Endometrial microvascular endothelial cells (primary cell): ENCODE results near the gene TMEM205. TPM values are rescaled to one million over a fixed set of nuclear protein-coding genes. Genes with fewer than 3 reads are reported as not detected.
"Not testable (repeated sequence)": the region's sequence is repeated elsewhere in the genome, so short reads cannot be mapped to it uniquely, and the experiment has no call there.

ENCODE experiments used
- in situ Hi-C: cut with HindIII; loops from 2 replicates; pipeline ENCODE4 v1.10.0; 2017; ENCODE audit warnings: low sequenced_read_pairs, low pct_unique_long_range_greater_than_20kb; ENCODE audit errors: inconsistent ontology term
- total RNA-seq: library from RNA; depleted of rRNA; stranded (reverse); fragments of >200 nt; gene quantifications from one replicate; pipeline ENCODE4 v1.2.3, GENCODE V29; 2015; ENCODE audit errors: inconsistent ontology term

The TMEM205 gene
- total RNA-seq, 1 donor from 2014 or later = 227 TPM

DNA sequence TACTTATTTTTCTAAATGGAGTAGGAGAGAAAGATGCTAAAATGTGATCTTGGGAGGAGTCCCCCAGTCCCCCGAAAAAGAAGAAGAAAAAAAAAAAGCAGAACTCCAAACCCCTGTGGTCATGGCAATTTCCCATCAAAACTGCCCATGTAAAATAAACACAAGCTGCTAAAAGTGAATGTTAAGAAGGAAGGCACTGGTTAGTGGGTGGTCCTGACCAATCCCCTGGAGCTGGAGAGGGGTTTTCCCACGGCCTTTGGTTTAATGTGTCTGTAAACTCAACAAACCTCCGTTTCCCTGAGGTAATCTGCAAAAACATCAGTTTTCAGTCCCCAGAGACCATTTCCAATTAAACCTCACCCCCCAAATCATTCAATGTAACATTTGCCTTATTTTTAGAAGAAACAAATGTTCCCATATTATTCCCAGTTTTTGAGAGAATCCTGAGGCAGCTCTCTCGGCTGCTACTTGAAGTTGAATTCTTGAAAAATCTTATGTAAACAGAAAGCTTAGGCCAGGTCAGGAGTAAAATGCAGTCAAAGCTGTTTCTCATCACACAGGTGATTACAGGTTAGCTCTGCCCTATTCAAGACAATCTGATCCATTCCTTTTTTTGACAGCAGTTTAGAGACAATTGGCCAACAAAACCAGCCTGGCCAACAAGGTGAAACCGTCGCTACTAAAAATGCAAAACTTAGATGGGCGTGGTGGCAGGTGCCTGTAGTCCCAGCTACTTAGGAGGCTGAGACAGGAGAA, 23.6 kb downstream of the TMEM205 start:
- in situ Hi-C loops = no loop called here

DNA sequence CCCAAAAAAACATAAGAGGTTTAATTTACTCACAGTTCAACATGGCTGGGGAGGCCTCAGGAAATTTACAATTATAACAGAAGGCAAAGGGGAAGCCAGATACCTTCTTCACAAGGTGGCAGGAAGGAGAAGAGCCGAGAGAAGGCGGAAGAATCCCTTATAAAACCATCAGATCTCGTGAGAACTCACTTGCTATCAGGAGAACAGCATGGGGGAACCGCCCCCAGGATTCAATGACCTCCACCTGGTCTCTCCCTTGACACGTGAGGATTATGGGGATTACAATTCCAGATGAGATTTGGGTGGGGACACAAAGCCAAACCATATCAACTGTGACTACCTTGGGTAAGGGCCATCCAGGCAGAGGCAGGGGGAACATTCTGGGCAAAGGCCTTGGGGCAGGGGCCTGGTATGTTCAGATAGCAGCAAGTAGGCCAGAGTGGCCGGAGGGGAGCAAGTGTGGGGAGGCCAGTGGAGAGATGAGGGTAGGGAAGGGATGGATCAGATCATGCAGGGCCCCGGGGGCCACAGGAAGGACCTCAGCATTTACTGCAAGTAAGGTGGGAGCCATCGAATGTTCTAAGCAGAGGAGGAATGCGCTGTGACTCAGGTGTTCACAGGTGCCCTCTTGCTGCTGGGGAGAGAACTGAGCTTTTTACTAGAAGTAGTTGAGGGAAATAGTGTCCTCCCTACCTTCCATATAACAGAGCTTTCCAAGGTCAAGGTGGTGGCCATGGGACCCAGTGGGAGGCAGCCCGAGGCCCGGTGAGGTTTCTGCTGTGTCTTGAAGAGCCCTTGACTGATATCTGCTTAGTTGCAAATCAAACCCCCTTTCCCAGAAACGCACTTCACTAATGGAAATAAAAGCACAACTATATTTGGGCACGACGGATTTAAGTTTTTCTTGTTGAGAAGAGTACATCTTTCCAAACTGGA, 24.6 kb downstream of the TMEM205 start:
- in situ Hi-C loops = no loop called here

DNA sequence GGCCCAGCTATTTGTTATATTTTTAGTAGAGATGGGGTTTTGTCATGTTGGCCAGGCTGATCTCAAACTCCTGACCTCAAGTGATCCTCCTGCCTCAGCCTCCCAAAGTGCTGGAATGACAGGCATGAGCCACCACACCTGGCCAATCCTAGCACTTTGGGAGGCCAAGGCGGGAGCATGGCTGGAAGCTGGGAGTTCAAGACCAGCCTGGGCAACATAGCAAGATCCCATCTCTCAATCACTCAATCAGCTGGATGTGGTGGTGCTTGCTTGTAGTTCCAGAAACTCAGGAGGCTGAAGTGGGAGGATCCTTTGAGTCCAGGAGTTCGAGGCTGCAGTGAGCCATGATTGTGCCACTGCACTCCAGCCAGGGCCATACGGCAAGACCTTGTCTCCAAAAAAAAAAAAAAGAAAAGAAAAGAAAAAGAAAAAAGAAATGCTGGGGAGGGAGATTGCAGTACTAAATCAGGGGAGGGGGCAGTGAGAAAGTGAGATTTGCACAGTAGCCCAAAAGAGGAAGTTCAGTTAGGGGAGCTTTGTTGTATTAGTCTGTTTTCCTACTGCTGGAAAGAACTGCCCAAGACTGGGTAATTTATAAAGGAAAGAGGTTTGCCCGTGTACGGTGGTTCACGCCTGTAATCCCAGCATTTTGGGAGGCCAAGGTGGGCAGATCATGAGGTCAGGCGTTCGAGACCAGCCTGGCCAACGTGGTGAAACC, 25.6 kb downstream of the TMEM205 start:
- in situ Hi-C loops = not testable (repeated sequence)

DNA sequence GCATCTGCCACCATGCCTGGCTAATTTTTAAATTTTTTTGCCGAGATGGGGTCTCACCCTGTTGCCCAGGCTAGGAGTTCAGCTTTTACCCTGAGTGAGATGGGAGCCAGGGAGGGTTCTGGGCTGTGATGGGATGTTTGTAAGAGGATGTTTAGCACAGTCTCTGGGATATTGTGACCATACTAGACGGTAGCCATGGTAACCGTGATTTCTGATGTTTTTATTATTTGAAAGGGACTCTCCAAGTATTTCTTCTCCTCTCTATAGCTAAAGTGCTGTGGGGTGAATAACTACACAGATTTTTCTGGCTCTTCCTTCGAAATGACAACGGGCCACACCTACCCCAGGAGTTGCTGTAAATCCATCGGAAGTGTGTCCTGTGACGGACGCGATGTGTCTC, 39.7 kb downstream of the TMEM205 start:
- in situ Hi-C loops = no loop called here

DNA sequence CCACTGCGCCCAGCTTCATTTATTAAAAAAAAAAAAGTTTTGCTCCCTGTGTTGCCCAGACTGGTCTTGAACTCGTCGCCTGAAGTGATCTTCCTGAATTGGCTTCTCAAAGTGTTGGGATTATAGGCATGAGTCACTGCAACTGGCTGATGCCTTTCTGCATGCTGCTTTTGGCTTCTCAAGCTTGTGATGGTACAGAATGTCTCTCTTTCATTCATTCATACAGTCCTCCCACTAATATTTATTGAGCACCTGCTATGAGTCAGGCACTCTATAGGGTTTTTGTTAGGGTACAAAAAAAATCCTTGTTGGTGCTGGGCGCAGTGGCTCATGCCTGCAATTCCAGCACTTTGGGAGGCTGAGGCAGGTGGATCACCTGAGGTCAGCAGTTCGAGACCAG, 41.1 kb downstream of the TMEM205 start:
- in situ Hi-C loops = no loop called here

DNA sequence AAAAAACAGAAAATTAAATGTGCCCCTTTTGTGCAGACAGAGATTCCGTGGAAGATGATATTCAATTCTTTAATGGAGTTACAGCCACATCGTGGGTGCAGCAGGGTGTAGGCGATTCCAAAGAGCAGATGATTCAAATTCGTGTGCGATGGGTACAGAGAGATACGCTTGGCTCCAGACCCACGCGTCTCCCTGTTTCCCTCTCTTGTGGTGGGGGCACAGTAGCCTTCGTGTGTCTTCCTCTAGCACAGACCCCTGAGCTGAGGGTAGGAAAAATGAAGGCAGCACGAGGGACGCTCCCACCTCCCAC, 45.3 kb downstream of the TMEM205 start:
- in situ Hi-C loops = no loop called here

DNA sequence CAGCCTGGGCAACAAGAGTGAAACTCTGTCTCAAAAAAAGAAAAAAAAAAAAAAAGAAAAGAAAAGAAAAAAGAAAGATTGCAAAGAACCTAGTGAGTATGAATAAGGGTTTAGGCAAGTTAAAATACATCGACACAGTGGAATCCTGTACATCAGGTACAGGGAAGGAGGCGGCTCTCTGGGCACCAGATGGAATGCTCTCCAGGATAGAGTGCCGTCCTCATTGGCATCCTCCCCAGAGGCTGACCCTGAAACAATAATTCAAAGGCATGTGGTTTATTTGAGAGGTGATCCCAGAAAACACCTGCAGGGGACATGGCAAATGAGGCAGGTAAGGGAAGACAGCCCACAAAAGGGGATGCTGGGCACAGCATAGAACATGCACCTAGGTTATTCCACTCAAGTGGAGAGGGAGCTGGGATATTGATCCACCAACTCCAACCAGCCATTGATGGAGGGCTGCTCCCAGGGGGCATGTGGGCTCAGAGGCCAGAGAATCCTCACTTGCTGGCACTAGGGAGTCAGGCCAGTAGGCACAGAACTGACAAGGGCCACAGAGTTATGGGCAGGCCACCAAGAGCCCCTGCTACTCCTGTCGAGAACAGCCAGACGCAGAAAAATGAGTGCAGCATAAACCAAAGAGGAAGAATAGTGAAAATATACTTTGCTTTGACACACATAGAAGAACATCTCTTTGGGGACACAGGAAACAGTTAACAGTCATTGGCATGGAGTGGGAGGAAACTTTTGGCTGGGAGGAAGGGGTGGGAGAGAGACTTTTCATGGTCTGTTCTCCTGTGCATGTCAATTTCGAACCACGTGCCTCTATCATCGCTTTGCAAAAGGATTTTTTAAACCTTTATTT, 45.9 kb downstream of the TMEM205 start:
- in situ Hi-C loops = no loop called here

DNA sequence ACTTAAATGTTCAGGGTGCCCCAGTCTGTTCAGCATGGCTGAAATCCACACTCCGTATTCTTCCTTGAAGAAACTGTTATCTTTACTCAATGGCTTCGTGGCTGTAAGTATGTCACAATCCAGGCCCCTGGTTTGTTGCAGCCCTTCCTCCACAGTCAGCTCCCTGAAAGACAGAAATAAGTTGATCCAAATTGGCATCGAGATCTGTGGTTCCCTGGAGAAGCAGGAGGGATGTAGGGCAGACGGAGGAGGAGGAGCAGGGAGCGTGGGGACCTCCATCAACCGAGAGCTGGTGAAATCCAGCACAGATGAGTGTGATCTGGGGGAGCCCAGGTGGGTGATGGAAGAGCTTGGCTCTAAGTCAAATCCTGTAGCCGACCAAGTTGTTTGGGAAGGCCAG, 49.8 kb downstream of the TMEM205 start:
- in situ Hi-C loops = no loop called here

DNA sequence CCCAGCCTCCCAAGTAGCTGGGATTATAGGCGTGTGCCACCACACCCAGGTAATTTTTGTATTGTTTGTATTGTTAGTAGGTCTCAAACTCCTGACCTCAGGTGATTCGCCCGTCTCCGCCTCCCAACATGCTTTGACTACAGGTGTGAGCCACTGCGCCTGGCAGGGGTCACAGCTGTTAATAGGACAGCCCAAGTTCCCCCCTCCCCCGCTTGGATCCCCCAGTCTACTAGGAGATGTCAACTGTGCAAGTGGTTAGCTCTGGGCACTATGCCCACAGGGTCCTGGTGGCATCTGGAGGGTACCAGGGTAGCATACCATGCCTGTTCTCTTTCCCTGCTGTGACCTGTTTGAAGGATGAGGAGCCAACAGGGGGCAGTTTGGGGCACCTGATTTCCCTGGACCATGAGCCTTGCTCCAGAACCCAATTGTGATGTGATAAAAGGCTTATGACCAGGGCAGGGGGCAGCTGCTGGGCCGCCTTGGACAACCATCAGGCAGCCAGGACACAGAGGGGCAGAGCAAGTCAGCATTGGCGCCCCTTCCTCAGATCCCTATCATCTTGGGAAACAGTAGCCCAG, 50.3 kb downstream of the TMEM205 start, which contains the start of gene TSPAN16:
TSPAN16 (plus strand) TSS at position 496 of the 581 bp plus-strand sequence. CDS start 138 bp downstream, outside the sequence.
- in situ Hi-C loops = no loop called here

DNA sequence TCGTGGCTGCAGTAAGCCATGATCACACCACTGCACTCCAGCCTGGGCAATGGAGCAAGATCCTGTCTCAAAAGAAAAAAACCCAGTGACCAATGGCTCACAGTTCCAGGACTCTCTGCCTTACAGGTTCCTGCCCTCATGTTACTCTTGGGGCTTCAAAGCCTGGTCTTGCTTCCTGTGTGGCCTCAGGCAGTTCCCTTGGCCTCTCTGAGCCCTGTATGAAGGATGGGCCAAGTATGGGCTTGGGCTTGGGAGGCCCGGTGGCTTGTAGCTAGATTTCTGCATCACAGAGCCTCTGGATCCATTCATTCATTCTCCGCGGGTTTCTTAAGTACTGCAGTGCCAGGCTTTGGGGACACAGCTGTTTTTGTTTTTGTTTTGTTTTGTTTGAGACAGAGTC, 50.9 kb downstream of the TMEM205 start:
- in situ Hi-C loops = no loop called here

DNA sequence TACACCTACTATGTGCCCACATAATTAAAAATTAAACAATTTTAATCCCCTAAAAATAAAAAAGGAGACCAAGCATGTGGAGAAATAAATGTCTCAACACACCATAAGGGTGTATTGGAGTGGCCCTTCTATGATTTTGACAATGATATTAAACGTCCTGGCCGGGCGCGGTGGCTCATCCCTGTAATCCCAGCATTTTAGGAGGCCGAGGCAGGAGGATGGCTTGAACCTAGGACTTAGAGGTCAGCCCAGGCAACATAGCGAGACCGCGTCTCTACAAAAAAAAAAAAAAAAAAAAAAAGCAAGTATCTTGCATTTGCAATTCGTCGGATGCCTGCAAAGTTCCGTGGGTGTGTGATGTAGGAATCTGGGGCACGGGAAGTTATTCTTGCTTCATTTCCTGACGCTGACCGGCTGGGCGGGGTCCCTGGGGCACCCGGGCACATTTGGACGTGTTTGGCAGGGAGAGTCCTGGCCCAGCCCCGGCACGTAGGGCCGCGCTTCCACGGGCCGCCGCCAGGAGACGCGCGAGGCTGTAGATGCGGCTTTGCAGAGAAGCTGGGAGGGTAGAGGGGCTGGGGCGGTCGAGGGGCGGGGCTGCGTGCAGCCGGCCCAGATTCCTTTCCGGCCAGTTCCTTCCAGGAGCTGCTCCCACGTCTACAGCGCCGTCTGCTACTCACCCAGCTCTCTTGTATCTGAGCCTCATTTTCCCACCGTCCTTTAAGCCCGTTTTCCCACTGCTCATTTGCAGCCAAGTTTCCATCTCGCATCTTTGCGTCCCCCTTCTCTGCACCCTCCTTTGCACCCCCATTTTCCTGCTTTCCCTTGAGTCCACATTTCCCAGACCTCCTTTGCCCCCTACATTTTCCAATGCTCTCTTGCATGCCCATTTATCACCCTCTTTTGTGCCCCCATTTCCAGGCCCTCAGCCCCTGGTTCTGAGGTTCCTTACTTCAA, 52.4 kb downstream of the TMEM205 start:
- in situ Hi-C loops = no loop called here

Other genes with a start within 250 kb of the TMEM205 start
- 72.9 TPM for gene SPC24, start 190.5 kb downstream of the TMEM205 start, total RNA-seq
- 85.2 TPM for gene KANK2, start 148.7 kb downstream of the TMEM205 start, total RNA-seq
- gene ANGPTL8, start 106.6 kb downstream of the TMEM205 start, total RNA-seq = not detected
- gene DOCK6, start 83.7 kb downstream of the TMEM205 start, total RNA-seq = 78.6 TPM
- not detected for gene TSPAN16, start 50.1 kb downstream of the TMEM205 start, total RNA-seq
- 47.8 TPM for gene RAB3D, start 6.6 kb downstream of the TMEM205 start, total RNA-seq
- 34.7 TPM for gene CCDC159, start 251 bp upstream of the TMEM205 start, total RNA-seq
- gene PLPPR2, start 9.2 kb upstream of the TMEM205 start, total RNA-seq = 17.7 TPM
- gene SWSAP1, start 28.4 kb upstream of the TMEM205 start, total RNA-seq = 1.9 TPM
- gene EPOR, start 38.0 kb upstream of the TMEM205 start, total RNA-seq = 6.4 TPM
- gene RGL3, start 73.0 kb upstream of the TMEM205 start, total RNA-seq = not detected
- gene ODAD3, start 88.9 kb upstream of the TMEM205 start, total RNA-seq = not detected
- gene PRKCSH, start 89.4 kb upstream of the TMEM205 start, total RNA-seq = 261 TPM
- 7.3 TPM for gene ELAVL3, start 134.8 kb upstream of the TMEM205 start, total RNA-seq
- 4.6 TPM for gene ZNF653, start 159.6 kb upstream of the TMEM205 start, total RNA-seq
- gene ECSIT, start 182.9 kb upstream of the TMEM205 start, total RNA-seq = 53.1 TPM
- gene CNN1, start 192.6 kb upstream of the TMEM205 start, total RNA-seq = 0.46 TPM
- gene ELOF1, start 213.0 kb upstream of the TMEM205 start, total RNA-seq = 35.2 TPM
- not detected for gene ACP5, start 231.4 kb upstream of the TMEM205 start, total RNA-seq